ENCODE data around the gene SGF29. TPM values are rescaled to one million over a fixed set of nuclear protein-coding genes. Genes with fewer than 3 reads are reported as not detected.

SGF29 gene
- total RNA-seq (2014; rRNA removed; shearing (Covaris generic); ENCODE audit: low replicate concordance), result 44.7 and 70.5 TPM in 2 replicates

GRCh38 chr16:28553776-28554633 lies at the start of gene SGF29:
TSS of gene SGF29 (plus strand) at chr16:28553920. CDS start at chr16:28581070, 27,150 bp downstream.
- Histone ChIP-seq H3K9me3 (ENCODE audit: low read length) (no peaks in the 10 kb centered on the region), H3K27me3 (ENCODE audit: low read length) (no peaks in the 10 kb centered on the region), H3K4me2 (ENCODE audit: low read depth, low read length, poor library complexity, severe bottlenecking) (peak within 1 kb of the TSS; percentile 98), H3K4me1 (ENCODE audit: low read length) (peaks cover 69% of the 10 kb centered on the region), H3K4me3 (ENCODE audit: low read length) (peak within 1 kb of the TSS; percentile 79), H2AFZ (ENCODE audit: low read length) (no peak within 1 kb of the TSS; the same call in 1 of the 2 replicates), H3K27ac (ENCODE audit: low read length) (peak within 1 kb of the TSS; percentile 91), H3K36me3 (ENCODE audit: insufficient read depth, low read length) (peaks cover 14% of the 10 kb centered on the region), H4K20me1 (ENCODE audit: insufficient read depth, low read depth, low read length) (no peaks in the 10 kb centered on the region), H3K9me2 (replicated peaks; ENCODE audit: insufficient read depth, low read length) (no peaks in the 10 kb centered on the region), H3K9ac (ENCODE audit: low read length) (peak within 1 kb of the TSS; percentile 88), H3K79me2 (ENCODE audit: low read length) (peaks cover 42% of the 10 kb centered on the region)
- DNase-seq, result peak; percentile 98

- Histone ChIP-seq H3K4me2 (ENCODE audit: low read depth, low read length, poor library complexity, severe bottlenecking) (no peak overlapping the region), H3K27me3 (ENCODE audit: low read length) (no peaks in the 10 kb centered on the region), H3K9ac (ENCODE audit: low read length) (no peak overlapping the region), H3K27ac (ENCODE audit: low read length) (no peak overlapping the region), H2AFZ (ENCODE audit: low read length) (no peak overlapping the region), H3K79me2 (ENCODE audit: low read length) (no peaks in the 10 kb centered on the region), H4K20me1 (ENCODE audit: insufficient read depth, low read depth, low read length) (no peaks in the 10 kb centered on the region), H3K4me1 (ENCODE audit: low read length) (peaks cover 9% of the 10 kb centered on the region), H3K9me2 (replicated peaks; ENCODE audit: insufficient read depth, low read length) (no peaks in the 10 kb centered on the region), H3K9me3 (ENCODE audit: low read length) (no peaks in the 10 kb centered on the region), H3K4me3 (ENCODE audit: low read length) (no peak overlapping the region), H3K36me3 (ENCODE audit: insufficient read depth, low read length) (no peaks in the 10 kb centered on the region)
- DNase-seq, result no peak
Observed at GRCh38 chr16:28504707-28505404, 48.9 kb upstream of the SGF29 start.

GRCh38 chr16:28505489-28506137 lies 48.1 kb upstream of the SGF29 start:
- no peak overlapping the region for H2AFZ ChIP-seq (ENCODE audit: low read length)
- no peak overlapping the region for H3K4me2 ChIP-seq (ENCODE audit: low read depth, low read length, poor library complexity, severe bottlenecking)
- H3K9ac ChIP-seq (ENCODE audit: low read length), result no peak overlapping the region
- DNase-seq, result no peak
- no peak overlapping the region for H3K4me3 ChIP-seq (ENCODE audit: low read length)
- no peaks in the 10 kb centered on the region for H3K27me3 ChIP-seq (ENCODE audit: low read length)
- no peaks in the 10 kb centered on the region for H4K20me1 ChIP-seq (ENCODE audit: insufficient read depth, low read depth, low read length)
- no peaks in the 10 kb centered on the region for H3K9me2 ChIP-seq (replicated peaks; ENCODE audit: insufficient read depth, low read length)
- no peaks in the 10 kb centered on the region for H3K79me2 ChIP-seq (ENCODE audit: low read length)
- H3K4me1 ChIP-seq (ENCODE audit: low read length), result peaks cover 9% of the 10 kb centered on the region
- no peak overlapping the region for H3K27ac ChIP-seq (ENCODE audit: low read length)
- no peaks in the 10 kb centered on the region for H3K9me3 ChIP-seq (ENCODE audit: low read length)
- H3K36me3 ChIP-seq (ENCODE audit: insufficient read depth, low read length), result no peaks in the 10 kb centered on the region

GRCh38 chr16:28511031-28511430 lies 42.7 kb upstream of the SGF29 start:
- Histone ChIP-seq H3K9me2 (replicated peaks; ENCODE audit: insufficient read depth, low read length) (no peaks in the 10 kb centered on the region), H3K36me3 (ENCODE audit: insufficient read depth, low read length) (no peaks in the 10 kb centered on the region), H3K27ac (ENCODE audit: low read length) (no peak overlapping the region), H3K27me3 (ENCODE audit: low read length) (no peaks in the 10 kb centered on the region), H3K9ac (ENCODE audit: low read length) (no peak overlapping the region), H3K4me3 (ENCODE audit: low read length) (no peak overlapping the region), H3K79me2 (ENCODE audit: low read length) (no peaks in the 10 kb centered on the region), H4K20me1 (ENCODE audit: insufficient read depth, low read depth, low read length) (no peaks in the 10 kb centered on the region), H3K4me2 (ENCODE audit: low read depth, low read length, poor library complexity, severe bottlenecking) (no peak overlapping the region), H3K4me1 (ENCODE audit: low read length) (peaks cover 9% of the 10 kb centered on the region), H3K9me3 (ENCODE audit: low read length) (no peaks in the 10 kb centered on the region), H2AFZ (ENCODE audit: low read length) (no peak overlapping the region)
- no peak for DNase-seq

GRCh38 chr16:28511801-28512789 lies 41.6 kb upstream of the SGF29 start:
- Histone ChIP-seq H3K4me3 (ENCODE audit: low read length) (no peak overlapping the region), H3K4me2 (ENCODE audit: low read depth, low read length, poor library complexity, severe bottlenecking) (no peak overlapping the region), H3K79me2 (ENCODE audit: low read length) (no peaks in the 10 kb centered on the region), H3K9me2 (replicated peaks; ENCODE audit: insufficient read depth, low read length) (no peaks in the 10 kb centered on the region), H3K9me3 (ENCODE audit: low read length) (no peaks in the 10 kb centered on the region), H3K36me3 (ENCODE audit: insufficient read depth, low read length) (no peaks in the 10 kb centered on the region), H2AFZ (ENCODE audit: low read length) (no peak overlapping the region), H4K20me1 (ENCODE audit: insufficient read depth, low read depth, low read length) (no peaks in the 10 kb centered on the region), H3K27me3 (ENCODE audit: low read length) (no peaks in the 10 kb centered on the region), H3K27ac (ENCODE audit: low read length) (no peak overlapping the region), H3K4me1 (ENCODE audit: low read length) (peaks cover 9% of the 10 kb centered on the region), H3K9ac (ENCODE audit: low read length) (no peak overlapping the region)
- no peak for DNase-seq

- Histone ChIP-seq H3K4me2 (ENCODE audit: low read depth, low read length, poor library complexity, severe bottlenecking) (no peak overlapping the region), H4K20me1 (ENCODE audit: insufficient read depth, low read depth, low read length) (no peaks in the 10 kb centered on the region)
- DNase-seq, result no peak
Observed at GRCh38 chr16:28513484-28514181, 40.1 kb upstream of the SGF29 start.

GRCh38 chr16:28514246-28514645 lies 39.5 kb upstream of the SGF29 start:
- H3K79me2 ChIP-seq (ENCODE audit: low read length), result no peaks in the 10 kb centered on the region
- no peak overlapping the region for H3K4me3 ChIP-seq (ENCODE audit: low read length)
- no peaks in the 10 kb centered on the region for H3K27me3 ChIP-seq (ENCODE audit: low read length)
- no peak overlapping the region for H3K9ac ChIP-seq (ENCODE audit: low read length)
- no peak for DNase-seq
- H3K27ac ChIP-seq (ENCODE audit: low read length), result no peak overlapping the region
- no peak overlapping the region for H2AFZ ChIP-seq (ENCODE audit: low read length)
- no peaks in the 10 kb centered on the region for H3K9me3 ChIP-seq (ENCODE audit: low read length)
- H3K36me3 ChIP-seq (ENCODE audit: insufficient read depth, low read length), result no peaks in the 10 kb centered on the region
- no peaks in the 10 kb centered on the region for H3K9me2 ChIP-seq (replicated peaks; ENCODE audit: insufficient read depth, low read length)
- H3K4me1 ChIP-seq (ENCODE audit: low read length), result peaks cover 4% of the 10 kb centered on the region
- H3K4me2 ChIP-seq (ENCODE audit: low read depth, low read length, poor library complexity, severe bottlenecking), result no peak overlapping the region
- H4K20me1 ChIP-seq (ENCODE audit: insufficient read depth, low read depth, low read length), result no peaks in the 10 kb centered on the region

More at GRCh38 chr16:28513484-28514181, 40.1 kb upstream of the SGF29 start:
- H3K9me2 ChIP-seq (replicated peaks; ENCODE audit: insufficient read depth, low read length), result no peaks in the 10 kb centered on the region
- peaks cover 4% of the 10 kb centered on the region for H3K4me1 ChIP-seq (ENCODE audit: low read length)
- no peaks in the 10 kb centered on the region for H3K9me3 ChIP-seq (ENCODE audit: low read length)
- no peaks in the 10 kb centered on the region for H3K36me3 ChIP-seq (ENCODE audit: insufficient read depth, low read length)
- no peaks in the 10 kb centered on the region for H3K79me2 ChIP-seq (ENCODE audit: low read length)
- H3K9ac ChIP-seq (ENCODE audit: low read length), result no peak overlapping the region
- H3K4me3 ChIP-seq (ENCODE audit: low read length), result no peak overlapping the region
- no peak overlapping the region for H3K27ac ChIP-seq (ENCODE audit: low read length)
- H3K27me3 ChIP-seq (ENCODE audit: low read length), result no peaks in the 10 kb centered on the region
- no peak overlapping the region for H2AFZ ChIP-seq (ENCODE audit: low read length)
